Stimulated activated CD4-positive, alpha-beta T cell treated with anti-CD3 and anti-CD28 coated beads, Interleukin-4, amount 100 ng/mL, for 24 hours (primary cell): ENCODE results near the gene SOX30.
"Not testable (repeated sequence)": the region's sequence is repeated elsewhere in the genome, so short reads cannot be mapped to it uniquely, and the experiment has no call there.

Experiments
- DNase-seq: peaks from one replicate; pipeline ENCODE4 v3.0.0-alpha.2; 2020

SOX30 gene

DNA sequence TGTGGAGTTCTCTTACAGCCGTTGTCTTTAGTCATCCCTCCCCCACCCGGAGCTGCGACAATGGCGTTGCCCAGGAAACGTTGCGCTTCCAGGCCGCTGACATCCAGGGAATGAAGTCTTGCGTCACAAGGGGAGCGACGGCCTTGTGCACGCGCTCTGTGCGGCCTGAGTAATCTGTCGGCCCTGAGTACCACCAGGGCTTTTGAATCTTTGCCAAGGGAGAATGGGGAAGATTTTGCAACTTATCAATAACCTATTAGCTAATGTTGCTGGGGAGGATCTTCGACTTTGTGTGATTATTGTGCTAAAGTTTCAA is at the start of gene SOX30:
Gene SOX30 (minus strand): TSS at position 62 of the 316 bp plus-strand sequence. CDS start 360 bp downstream, outside the sequence.
- no peak for DNase-seq

DNA sequence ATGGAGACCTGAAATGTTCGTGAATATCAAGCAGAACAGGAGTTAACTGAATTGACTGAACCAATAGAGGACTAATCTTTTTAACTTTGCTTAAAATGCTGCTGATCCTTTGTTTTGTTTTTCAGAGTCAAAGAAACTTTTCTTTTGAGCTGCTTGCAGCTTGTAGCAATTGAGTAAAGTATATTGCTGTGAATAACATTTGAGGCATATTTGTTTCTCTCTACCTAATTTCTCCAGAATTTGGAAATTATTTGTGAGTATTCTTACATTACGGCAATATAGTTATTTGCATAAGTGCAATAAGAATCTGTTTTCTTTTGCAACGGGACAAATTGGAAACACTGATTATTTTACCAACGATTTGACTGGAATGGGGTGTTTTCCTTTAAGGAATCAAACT is 46.4 kb upstream of the SOX30 start:
- not testable (repeated sequence) for DNase-seq

DNA sequence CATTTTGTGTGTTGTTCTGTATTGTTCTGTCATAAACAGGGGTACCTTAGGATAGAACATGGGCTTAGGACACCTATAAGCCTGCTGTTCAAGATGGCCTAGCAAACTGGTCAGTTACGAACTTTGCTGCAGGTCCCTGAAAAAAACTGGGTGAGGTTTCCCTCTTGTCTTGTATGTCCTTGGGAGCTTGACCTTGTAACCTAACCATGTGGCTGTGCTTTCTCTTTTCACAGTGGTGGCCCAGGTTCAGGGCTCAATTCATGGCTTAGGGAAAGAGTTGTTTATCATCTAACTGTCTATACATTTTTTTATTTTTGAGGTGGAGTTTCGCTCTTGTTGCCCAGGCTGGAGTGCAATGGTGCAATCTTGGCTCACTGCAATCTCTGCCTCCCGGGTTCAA is 43.9 kb upstream of the SOX30 start:
- not testable (repeated sequence) for DNase-seq

GRCh38 chr5:157693816-157694215 is 41.6 kb upstream of the SOX30 start:
- not testable (repeated sequence) for DNase-seq

DNA sequence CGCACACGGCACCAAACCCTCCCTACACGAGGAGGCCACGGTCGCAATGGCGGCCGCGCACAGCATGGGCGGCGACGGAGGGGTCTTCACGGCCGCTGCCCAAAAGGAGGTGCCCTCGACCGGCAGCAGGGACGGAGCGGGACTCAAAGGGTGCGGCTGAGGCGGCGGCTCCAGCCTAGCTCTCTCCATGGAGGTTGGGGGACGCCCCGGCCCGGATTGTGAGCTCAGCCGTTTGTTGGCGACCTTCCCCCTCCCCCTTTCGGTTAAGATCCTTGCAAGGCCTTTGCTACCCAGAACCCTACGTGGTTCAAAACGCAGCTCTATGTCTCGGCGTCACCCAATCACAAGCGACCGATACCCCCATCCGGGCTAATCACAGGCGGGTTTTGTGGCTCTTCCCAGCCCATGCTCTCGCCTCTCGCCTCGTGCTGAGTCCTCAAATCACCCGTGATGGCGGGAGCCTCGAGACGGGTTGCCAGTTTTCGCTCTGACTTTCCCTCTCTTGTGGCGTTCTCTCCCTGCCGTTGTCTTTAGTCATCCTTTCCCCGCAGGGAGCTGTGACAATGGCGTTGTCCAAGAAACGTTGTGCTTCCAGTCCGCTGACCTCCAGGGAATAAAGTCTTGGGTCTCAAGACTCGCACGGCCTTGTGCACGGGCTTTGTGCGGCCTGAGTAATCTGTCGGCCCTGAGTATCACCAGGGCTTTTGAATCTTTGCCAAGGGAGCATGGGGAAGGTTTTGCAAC is 38.6 kb upstream of the SOX30 start:
- DNase-seq: no peak

DNA sequence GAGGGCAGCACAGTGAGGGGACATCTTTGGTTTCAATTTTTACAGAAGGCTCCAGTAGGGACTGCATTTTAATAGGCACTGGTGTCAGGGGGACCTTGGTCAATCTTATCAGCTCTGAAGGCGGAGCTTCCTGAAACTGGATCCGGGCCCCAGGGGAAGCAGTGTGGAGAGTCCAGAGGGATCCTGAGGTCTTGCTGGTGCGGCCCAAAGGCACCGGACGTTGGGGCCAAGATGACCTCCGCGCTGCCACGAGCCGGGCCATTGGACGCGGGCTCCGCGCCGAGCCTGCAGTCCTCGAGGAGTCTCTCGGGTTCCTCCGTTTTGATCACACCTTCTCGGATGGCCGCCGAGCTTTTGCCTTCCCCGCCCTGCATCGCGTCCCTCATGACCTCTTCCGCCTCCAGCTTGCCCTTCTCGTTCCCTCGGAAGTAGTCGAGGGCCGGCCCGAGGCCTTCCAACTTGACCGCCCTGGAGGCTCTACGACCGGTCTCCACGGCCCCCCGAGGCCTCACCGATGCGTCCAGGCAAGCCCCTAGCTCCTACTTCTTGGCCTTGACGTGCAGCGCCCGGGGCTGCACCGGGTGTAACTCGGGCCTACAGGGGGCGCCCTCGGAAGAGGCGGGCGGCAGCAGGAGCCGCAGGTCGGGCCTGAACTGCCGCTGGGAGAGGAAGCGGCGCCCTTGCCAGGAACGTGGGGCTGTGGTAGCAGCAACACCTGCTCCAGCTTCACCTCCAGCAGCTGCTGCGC is 37.9 kb upstream of the SOX30 start:
- peak; percentile 30 for DNase-seq

- DNase-seq: no peak
Observed at GRCh38 chr5:157687198-157687554, 34.9 kb upstream of the SOX30 start.

GRCh38 chr5:157686276-157687197 is 34.3 kb upstream of the SOX30 start:
- not testable (repeated sequence) for DNase-seq

- DNase-seq: no peak
Observed at GRCh38 chr5:157682257-157682656, 30.0 kb upstream of the SOX30 start.

DNA sequence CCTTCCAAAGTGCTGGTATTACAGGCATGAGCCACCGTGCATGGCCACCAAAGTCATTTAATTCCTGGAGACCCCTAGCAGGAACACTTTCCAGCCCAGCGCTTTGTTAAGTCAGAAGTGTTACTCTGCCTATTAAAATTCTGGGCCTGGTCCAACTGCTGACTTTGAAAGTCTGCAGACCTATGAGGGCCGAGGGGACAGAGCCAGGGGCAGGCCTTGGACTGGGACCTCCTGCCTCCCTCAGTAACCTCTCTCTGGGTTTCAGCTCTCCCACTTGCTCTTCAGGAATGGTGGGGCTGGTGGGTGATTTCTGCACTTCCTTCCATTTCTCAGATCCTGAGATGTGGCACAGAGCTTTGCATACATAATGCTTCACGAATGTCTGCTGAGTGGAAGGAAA is 28.8 kb upstream of the SOX30 start:
- DNase-seq: no peak

DNA sequence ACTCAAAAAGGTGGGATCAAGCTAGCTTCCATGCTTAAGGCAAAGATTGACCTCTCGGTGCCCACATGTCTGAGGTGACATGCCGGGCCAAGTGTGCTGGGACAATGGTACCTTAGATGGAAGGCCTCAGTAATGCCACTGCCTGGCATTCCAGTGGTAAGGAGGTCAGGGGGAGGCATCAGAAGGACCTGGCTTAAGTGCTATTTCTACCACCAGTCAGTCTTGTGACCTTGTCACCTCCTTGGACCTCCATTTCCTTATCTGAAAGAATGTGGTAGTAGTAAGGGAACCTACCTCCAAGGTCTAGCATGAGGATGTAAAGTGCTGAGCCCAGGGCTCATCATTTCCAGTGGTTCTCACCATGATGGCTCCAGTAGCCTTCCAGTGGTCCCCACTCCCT is 28.0 kb upstream of the SOX30 start:
- DNase-seq: no peak

- no peak for DNase-seq
Observed at GRCh38 chr5:157679801-157680200, 27.6 kb upstream of the SOX30 start.

- no peak for DNase-seq
Observed at GRCh38 chr5:157677931-157678330, 25.7 kb upstream of the SOX30 start.

- DNase-seq: not testable (repeated sequence)
Observed at GRCh38 chr5:157674351-157674750, 22.1 kb upstream of the SOX30 start.

GRCh38 chr5:157672976-157673375 is 20.7 kb upstream of the SOX30 start:
- DNase-seq: no peak

GRCh38 chr5:157671592-157672330 is 19.5 kb upstream of the SOX30 start:
- DNase-seq: no peak

DNA sequence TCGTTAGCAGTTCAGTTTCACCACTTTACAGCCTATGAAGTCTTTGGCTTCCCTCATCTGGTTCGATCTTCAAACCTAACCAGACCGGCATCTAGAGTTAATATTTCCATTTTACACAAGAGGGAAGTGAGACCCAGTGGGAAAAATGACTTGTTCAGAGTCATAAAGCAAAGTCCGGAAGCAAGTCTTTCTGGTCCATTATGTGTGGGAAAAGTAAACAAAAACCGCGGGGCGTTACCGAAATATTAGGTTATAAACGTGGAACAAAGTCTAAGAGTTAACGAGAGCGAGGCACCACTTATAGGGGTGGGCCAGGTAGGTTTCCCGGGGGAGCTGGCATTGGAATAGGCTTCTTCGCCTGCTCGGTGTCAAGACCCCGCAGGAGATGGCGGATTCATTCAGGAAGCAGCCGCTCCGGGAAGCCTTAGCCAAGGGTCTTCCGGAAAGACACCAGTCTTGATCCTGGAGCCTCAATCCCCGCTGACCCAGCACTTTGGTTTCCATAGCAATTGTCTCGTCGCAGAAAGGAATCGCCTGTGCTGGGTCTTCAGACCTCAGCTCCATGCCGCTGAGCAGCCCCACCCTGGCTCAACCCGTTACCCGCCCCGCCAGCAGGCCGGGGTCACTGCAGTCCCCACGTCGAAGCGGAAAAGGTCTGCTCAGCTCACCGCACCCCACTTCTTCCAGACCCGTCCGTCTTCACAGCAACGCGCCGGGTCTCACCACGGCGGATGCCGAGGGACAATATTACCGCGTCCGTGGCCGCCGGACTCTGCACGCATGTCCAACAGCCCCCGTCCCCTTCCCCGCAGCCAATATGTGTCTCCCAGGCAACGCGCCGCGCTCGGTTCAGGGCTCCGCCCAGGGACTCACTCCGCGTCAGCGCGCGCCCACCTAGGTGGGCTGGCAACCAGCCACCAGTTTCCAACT is 18.7 kb upstream of the SOX30 start, which contains the start of gene C5orf52:
Gene C5orf52 (plus strand): TSS at position 872 of the 930 bp plus-strand sequence. CDS start 82 bp downstream, outside the sequence.
- DNase-seq: peak; percentile 14

- DNase-seq: no peak
Observed at GRCh38 chr5:157669701-157670097, 17.5 kb upstream of the SOX30 start.

GRCh38 chr5:157668356-157668755 is 16.1 kb upstream of the SOX30 start:
- DNase-seq: no peak

- no peak for DNase-seq
Observed at GRCh38 chr5:157665467-157666070, 13.3 kb upstream of the SOX30 start.
